ENCODE results near the gene ADAMTS16. TPM values are rescaled to one million over a fixed set of nuclear protein-coding genes. Genes with fewer than 3 reads are reported as not detected.

The ADAMTS16 gene, protein sequence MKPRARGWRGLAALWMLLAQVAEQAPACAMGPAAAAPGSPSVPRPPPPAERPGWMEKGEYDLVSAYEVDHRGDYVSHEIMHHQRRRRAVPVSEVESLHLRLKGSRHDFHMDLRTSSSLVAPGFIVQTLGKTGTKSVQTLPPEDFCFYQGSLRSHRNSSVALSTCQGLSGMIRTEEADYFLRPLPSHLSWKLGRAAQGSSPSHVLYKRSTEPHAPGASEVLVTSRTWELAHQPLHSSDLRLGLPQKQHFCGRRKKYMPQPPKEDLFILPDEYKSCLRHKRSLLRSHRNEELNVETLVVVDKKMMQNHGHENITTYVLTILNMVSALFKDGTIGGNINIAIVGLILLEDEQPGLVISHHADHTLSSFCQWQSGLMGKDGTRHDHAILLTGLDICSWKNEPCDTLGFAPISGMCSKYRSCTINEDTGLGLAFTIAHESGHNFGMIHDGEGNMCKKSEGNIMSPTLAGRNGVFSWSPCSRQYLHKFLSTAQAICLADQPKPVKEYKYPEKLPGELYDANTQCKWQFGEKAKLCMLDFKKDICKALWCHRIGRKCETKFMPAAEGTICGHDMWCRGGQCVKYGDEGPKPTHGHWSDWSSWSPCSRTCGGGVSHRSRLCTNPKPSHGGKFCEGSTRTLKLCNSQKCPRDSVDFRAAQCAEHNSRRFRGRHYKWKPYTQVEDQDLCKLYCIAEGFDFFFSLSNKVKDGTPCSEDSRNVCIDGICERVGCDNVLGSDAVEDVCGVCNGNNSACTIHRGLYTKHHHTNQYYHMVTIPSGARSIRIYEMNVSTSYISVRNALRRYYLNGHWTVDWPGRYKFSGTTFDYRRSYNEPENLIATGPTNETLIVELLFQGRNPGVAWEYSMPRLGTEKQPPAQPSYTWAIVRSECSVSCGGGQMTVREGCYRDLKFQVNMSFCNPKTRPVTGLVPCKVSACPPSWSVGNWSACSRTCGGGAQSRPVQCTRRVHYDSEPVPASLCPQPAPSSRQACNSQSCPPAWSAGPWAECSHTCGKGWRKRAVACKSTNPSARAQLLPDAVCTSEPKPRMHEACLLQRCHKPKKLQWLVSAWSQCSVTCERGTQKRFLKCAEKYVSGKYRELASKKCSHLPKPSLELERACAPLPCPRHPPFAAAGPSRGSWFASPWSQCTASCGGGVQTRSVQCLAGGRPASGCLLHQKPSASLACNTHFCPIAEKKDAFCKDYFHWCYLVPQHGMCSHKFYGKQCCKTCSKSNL
- total RNA-seq (not detected), polyA plus RNA-seq (not detected)

DNA sequence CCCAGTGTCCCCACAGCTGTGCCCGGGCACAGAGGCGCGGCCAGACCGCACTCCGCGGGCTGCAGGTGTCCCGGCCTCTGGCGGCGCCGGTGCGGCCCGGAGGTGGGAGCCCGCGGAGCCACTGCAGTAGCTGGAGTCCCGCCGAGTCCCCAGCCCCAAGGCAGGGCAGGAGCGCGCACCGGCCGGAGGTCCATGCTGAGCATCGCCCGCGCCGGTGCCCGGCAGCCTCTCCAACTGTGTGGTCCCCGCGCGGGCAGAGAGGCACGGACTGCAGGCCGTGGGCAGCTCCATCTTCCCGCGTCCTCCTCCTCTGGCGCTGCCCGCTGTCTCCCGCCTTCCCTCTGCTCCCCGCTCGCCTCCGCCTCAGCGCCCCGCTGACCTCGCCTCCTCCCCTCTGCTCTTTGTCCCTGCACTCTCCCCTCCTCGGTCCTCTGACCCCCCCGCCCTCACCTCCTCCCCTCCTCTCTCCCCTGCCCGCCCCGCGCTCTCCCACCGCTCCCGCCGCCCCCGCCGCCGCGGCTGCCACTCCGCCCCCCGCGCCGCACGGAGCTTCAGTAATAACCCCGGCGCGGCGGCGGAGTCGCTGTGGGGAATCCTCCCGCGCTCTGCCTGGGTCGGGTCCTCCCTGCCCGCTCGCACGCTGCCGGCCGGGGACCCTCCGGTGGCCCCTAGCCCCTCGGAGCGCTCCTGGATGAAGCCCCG, at the start of gene ADAMTS16:
ADAMTS16 (plus strand) TSS at position 554 of the 702 bp plus-strand sequence; CDS start at position 692, 138 bp downstream.
- peak within 1 kb of the TSS in 1 of 7 donors; percentile 54 for H3K4me3 Mint-ChIP-seq

GRCh38 chr5:5092149-5092548, 48.0 kb upstream of the ADAMTS16 start:
- Histone ChIP-seq H3K9me3 (ENCODE audit: low read length) (no peaks in the 10 kb centered on the region), H3K27ac (ENCODE audit: low read depth, low read length) (no peak overlapping the region), H3K4me1 (ENCODE audit: insufficient read depth, low read length) (no peaks in the 10 kb centered on the region), H3K27me3 (ENCODE audit: insufficient read depth, low read length, poor library complexity, severe bottlenecking) (no peaks in the 10 kb centered on the region), H3K4me3 (ENCODE audit: low read length) (no peak overlapping the region), H3K36me3 (ENCODE audit: insufficient read depth, low read length) (no peaks in the 10 kb centered on the region)
- POLR2A ChIA-PET = no interaction called here
- H3K9me3 Mint-ChIP-seq = no peaks in the 10 kb centered on the region
- CTCF ChIA-PET = no interaction called here
- H3K27me3 Mint-ChIP-seq = no peaks in the 10 kb centered on the region
- no peaks in the 10 kb centered on the region for H3K36me3 Mint-ChIP-seq
- no peaks in the 10 kb centered on the region for H3K4me1 Mint-ChIP-seq
- H3K27ac Mint-ChIP-seq = no peak overlapping the region
- H3K4me3 Mint-ChIP-seq = no peak overlapping the region
- no peak for DNase-seq

More for the DNA sequence above, at the start of gene ADAMTS16:
- Mint-ChIP-seq H3K4me1 (peaks cover 5 to 10% (median 9%) of the 10 kb centered on the region in 3 donors), H3K27me3 (peaks cover 5 to 18% of the 10 kb centered on the region in 2 donors), H3K9me3 (peaks cover 0 to 1% (median 0%) of the 10 kb centered on the region in 5 donors), H3K27ac (no peak within 1 kb of the TSS), H3K36me3 (no peaks in the 10 kb centered on the region)
- Histone ChIP-seq H3K36me3 (ENCODE audit: insufficient read depth, low read length) (no peaks in the 10 kb centered on the region), H3K4me1 (ENCODE audit: insufficient read depth, low read length) (peaks cover 3% of the 10 kb centered on the region), H3K9me3 (ENCODE audit: low read length) (no peaks in the 10 kb centered on the region), H3K27me3 (ENCODE audit: insufficient read depth, low read length, poor library complexity, severe bottlenecking) (peaks cover 6% of the 10 kb centered on the region), H3K27ac (ENCODE audit: low read depth, low read length) (no peak within 1 kb of the TSS), H3K4me3 (ENCODE audit: low read length) (no peak within 1 kb of the TSS)
- ChIA-PET POLR2A (no interaction called here), CTCF (interaction anchor here (1.0 kb wide), 1 partner anchor 22 kb away, joined by 3 read pairs; no protein-coding TSS in a partner anchor)
- DNase-seq = no peak

- no peak for DNase-seq
- H3K9me3 ChIP-seq (ENCODE audit: low read length) = no peaks in the 10 kb centered on the region
- H3K4me3 Mint-ChIP-seq = no peak overlapping the region
- no peaks in the 10 kb centered on the region for H3K27me3 ChIP-seq (ENCODE audit: insufficient read depth, low read length, poor library complexity, severe bottlenecking)
- H3K36me3 ChIP-seq (ENCODE audit: insufficient read depth, low read length) = no peaks in the 10 kb centered on the region
- H3K4me1 Mint-ChIP-seq = no peaks in the 10 kb centered on the region
- no peaks in the 10 kb centered on the region for H3K4me1 ChIP-seq (ENCODE audit: insufficient read depth, low read length)
- no peak overlapping the region for H3K27ac ChIP-seq (ENCODE audit: low read depth, low read length)
- POLR2A ChIA-PET = no interaction called here
- peaks cover 2 to 8% (median 5%) of the 10 kb centered on the region in 5 donors for H3K9me3 Mint-ChIP-seq
- H3K27ac Mint-ChIP-seq = no peak overlapping the region
- H3K36me3 Mint-ChIP-seq = no peaks in the 10 kb centered on the region
- no peak overlapping the region for H3K4me3 ChIP-seq (ENCODE audit: low read length)
- CTCF ChIA-PET = no interaction called here
- peaks cover 0 to 2% of the 10 kb centered on the region in 2 donors for H3K27me3 Mint-ChIP-seq
Observed at GRCh38 chr5:5100635-5101034, 39.5 kb upstream of the ADAMTS16 start.

GRCh38 chr5:5101676-5102075, 38.5 kb upstream of the ADAMTS16 start:
- no peak overlapping the region for H3K27ac Mint-ChIP-seq

GRCh38 chr5:5103245-5103644, 36.9 kb upstream of the ADAMTS16 start:
- Mint-ChIP-seq H3K4me1 (no peaks in the 10 kb centered on the region), H3K4me3 (no peak overlapping the region), H3K9me3 (peaks cover 2 to 8% (median 5%) of the 10 kb centered on the region in 5 donors), H3K36me3 (no peaks in the 10 kb centered on the region), H3K27ac (no peak overlapping the region), H3K27me3 (peaks cover 0 to 2% of the 10 kb centered on the region in 2 donors)
- no peaks in the 10 kb centered on the region for H3K27me3 ChIP-seq (ENCODE audit: insufficient read depth, low read length, poor library complexity, severe bottlenecking)
- H3K4me1 ChIP-seq (ENCODE audit: insufficient read depth, low read length) = no peaks in the 10 kb centered on the region
- POLR2A ChIA-PET = no interaction called here
- CTCF ChIA-PET = no interaction called here
- H3K36me3 ChIP-seq (ENCODE audit: insufficient read depth, low read length) = no peaks in the 10 kb centered on the region
- no peak overlapping the region for H3K27ac ChIP-seq (ENCODE audit: low read depth, low read length)
- DNase-seq = no peak
- no peaks in the 10 kb centered on the region for H3K9me3 ChIP-seq (ENCODE audit: low read length)
- no peak overlapping the region for H3K4me3 ChIP-seq (ENCODE audit: low read length)

More at GRCh38 chr5:5101676-5102075, 38.5 kb upstream of the ADAMTS16 start:
- Histone ChIP-seq H3K36me3 (ENCODE audit: insufficient read depth, low read length) (no peaks in the 10 kb centered on the region), H3K27ac (ENCODE audit: low read depth, low read length) (no peak overlapping the region), H3K4me1 (ENCODE audit: insufficient read depth, low read length) (no peaks in the 10 kb centered on the region), H3K27me3 (ENCODE audit: insufficient read depth, low read length, poor library complexity, severe bottlenecking) (no peaks in the 10 kb centered on the region), H3K4me3 (ENCODE audit: low read length) (no peak overlapping the region), H3K9me3 (ENCODE audit: low read length) (no peaks in the 10 kb centered on the region)
- no peak for DNase-seq
- no peaks in the 10 kb centered on the region for H3K36me3 Mint-ChIP-seq
- ChIA-PET CTCF (no interaction called here), POLR2A (no interaction called here)
- peaks cover 2 to 8% (median 5%) of the 10 kb centered on the region in 5 donors for H3K9me3 Mint-ChIP-seq
- no peaks in the 10 kb centered on the region for H3K4me1 Mint-ChIP-seq
- H3K27me3 Mint-ChIP-seq = peaks cover 0 to 2% of the 10 kb centered on the region in 2 donors
- no peak overlapping the region for H3K4me3 Mint-ChIP-seq

DNA sequence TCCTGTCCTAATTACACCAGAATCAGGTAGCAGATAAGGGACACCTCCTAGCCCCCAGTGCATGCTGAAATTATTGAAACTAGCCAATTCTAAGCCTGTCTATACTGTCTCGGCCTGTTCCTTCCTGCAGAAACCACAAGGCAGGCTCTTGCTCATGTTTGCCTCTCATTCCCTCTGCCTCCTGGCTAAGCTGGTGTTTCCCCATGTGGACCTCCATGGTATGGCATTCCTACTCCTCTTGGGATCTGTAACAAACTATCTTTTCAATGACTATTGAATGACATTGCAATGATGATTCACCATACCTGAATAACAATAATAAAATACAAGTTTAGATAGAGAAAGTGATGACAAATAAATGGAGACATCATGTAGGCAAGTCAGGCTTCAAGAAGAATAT, 35.6 kb upstream of the ADAMTS16 start:
- POLR2A ChIA-PET = no interaction called here
- H3K4me3 Mint-ChIP-seq = no peak overlapping the region

DNA sequence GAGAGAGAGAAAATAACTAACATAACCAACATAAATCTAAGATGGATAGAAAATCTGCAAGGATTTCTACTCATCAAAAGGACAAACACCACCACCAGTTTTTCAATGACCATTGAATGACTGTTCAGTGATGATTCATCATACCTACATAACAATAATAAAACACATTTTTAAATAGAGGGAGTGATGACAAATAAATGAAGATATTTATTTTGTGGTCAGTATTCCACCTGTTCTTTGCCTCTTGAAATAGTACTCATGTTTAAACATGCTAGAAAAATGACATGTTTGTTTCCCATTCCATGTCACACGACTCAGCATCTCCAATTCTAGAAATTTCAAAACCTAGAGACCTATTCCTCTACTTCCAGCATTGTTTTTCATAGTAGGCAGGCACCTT, 34.6 kb upstream of the ADAMTS16 start:
- ChIA-PET CTCF (no interaction called here), POLR2A (no interaction called here)
- no peaks in the 10 kb centered on the region for H3K4me1 Mint-ChIP-seq
- H3K36me3 Mint-ChIP-seq = no peaks in the 10 kb centered on the region
- no peak overlapping the region for H3K4me3 Mint-ChIP-seq
- H3K27me3 Mint-ChIP-seq = peaks cover 0 to 2% of the 10 kb centered on the region in 2 donors
- Histone ChIP-seq H3K4me3 (ENCODE audit: low read length) (no peak overlapping the region), H3K36me3 (ENCODE audit: insufficient read depth, low read length) (no peaks in the 10 kb centered on the region), H3K4me1 (ENCODE audit: insufficient read depth, low read length) (no peaks in the 10 kb centered on the region), H3K27me3 (ENCODE audit: insufficient read depth, low read length, poor library complexity, severe bottlenecking) (no peaks in the 10 kb centered on the region), H3K9me3 (ENCODE audit: low read length) (no peaks in the 10 kb centered on the region), H3K27ac (ENCODE audit: low read depth, low read length) (no peak overlapping the region)
- peaks cover 2 to 5% (median 5%) of the 10 kb centered on the region in 5 donors for H3K9me3 Mint-ChIP-seq
- DNase-seq = no peak
- H3K27ac Mint-ChIP-seq = no peak overlapping the region

More for the DNA sequence above, 35.6 kb upstream of the ADAMTS16 start:
- CTCF ChIA-PET = no interaction called here
- Mint-ChIP-seq H3K9me3 (peaks cover 2 to 5% (median 4%) of the 10 kb centered on the region in 5 donors), H3K27ac (no peak overlapping the region), H3K27me3 (peaks cover 0 to 2% of the 10 kb centered on the region in 2 donors), H3K36me3 (no peaks in the 10 kb centered on the region), H3K4me1 (no peaks in the 10 kb centered on the region)
- Histone ChIP-seq H3K4me3 (ENCODE audit: low read length) (no peak overlapping the region), H3K36me3 (ENCODE audit: insufficient read depth, low read length) (no peaks in the 10 kb centered on the region), H3K27ac (ENCODE audit: low read depth, low read length) (no peak overlapping the region), H3K27me3 (ENCODE audit: insufficient read depth, low read length, poor library complexity, severe bottlenecking) (no peaks in the 10 kb centered on the region), H3K9me3 (ENCODE audit: low read length) (no peaks in the 10 kb centered on the region), H3K4me1 (ENCODE audit: insufficient read depth, low read length) (no peaks in the 10 kb centered on the region)
- DNase-seq = no peak

Data from CD8-positive, alpha-beta memory T cell (primary cell).